ENCODE results near the gene TAB2.

- TF ChIP-seq CTCF (conservative IDR thresholded peaks at IDR 0.05) (no peak), EZH2 (IDR thresholded peaks at IDR 0.05; ENCODE audit: low read depth) (no peak)
Observed at GRCh38 chr6:149316108-149316727, 1.3 kb upstream of the TAB2 start.

All from PC-9 (cell line).